Measurements from ENCODE around the gene PTPRN.

The PTPRN gene

DNA sequence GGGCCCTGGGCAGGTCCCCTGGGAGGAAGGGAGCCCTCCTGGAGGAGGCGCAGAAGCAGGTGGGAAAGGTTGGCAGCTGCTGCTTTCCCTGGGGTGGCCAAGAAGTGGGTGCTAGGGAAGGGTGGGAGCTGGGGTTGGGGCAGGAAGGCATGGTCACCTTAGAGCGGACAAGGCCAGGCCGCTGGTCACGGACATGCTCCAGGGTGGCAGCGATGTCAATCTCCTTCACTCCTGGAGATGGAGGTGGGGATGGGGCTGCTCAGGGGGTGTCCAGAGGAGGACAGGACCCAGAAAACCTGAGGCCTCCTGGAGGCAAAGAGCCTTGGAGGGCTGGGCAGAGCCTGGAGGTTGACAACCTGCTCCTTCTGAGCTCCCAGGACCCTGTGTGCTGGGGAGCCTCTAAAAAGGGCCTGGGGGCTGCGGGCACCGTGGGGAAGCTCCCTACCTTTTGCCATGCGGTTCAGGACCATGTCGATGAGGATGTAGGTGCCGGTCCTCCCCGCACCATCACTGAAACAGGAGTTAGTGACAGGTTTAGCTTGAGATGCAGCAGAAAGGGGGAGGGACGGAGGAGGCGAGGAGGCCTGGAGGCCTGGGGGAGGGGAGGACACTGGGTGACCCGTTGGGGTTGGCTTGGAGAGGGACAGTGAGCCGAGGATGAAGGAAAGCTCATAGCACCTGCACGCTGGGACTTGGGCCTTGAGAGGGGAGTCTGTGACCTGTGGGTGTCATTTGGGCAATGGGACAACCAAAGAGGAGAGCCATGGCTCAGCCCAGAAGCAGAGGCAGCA is 18.6 kb downstream of the PTPRN start:
- TF ChIP-seq RAD21 (IDR thresholded peaks at IDR 0.05; ENCODE audit: low read depth): no peak
- no peak for TF ChIP-seq FOXM1 (IDR thresholded peaks at IDR 0.05; ENCODE audit: borderline replicate concordance, low read depth)
- no peak for TF ChIP-seq CEBPB (IDR thresholded peaks at IDR 0.05)
- TF ChIP-seq EP300 (IDR thresholded peaks at IDR 0.05; ENCODE audit: borderline replicate concordance): no peak
- no peak for TF ChIP-seq TCF12 (IDR thresholded peaks at IDR 0.05; ENCODE audit: low read depth)
- TF ChIP-seq ZBTB7A (IDR thresholded peaks at IDR 0.05; ENCODE audit: low read depth): no peak
- no peak for TF ChIP-seq CREB1 (IDR thresholded peaks at IDR 0.05; ENCODE audit: low read depth)
- TF ChIP-seq, protein P1, sequence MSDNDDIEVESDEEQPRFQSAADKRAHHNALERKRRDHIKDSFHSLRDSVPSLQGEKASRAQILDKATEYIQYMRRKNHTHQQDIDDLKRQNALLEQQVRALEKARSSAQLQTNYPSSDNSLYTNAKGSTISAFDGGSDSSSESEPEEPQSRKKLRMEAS (IDR thresholded peaks at IDR 0.05): no peak
- no peak for TF ChIP-seq NFIC (IDR thresholded peaks at IDR 0.05)
- TF ChIP-seq TAF1 (IDR thresholded peaks at IDR 0.05; ENCODE audit: low read depth): no peak
- TF ChIP-seq, protein P2, sequence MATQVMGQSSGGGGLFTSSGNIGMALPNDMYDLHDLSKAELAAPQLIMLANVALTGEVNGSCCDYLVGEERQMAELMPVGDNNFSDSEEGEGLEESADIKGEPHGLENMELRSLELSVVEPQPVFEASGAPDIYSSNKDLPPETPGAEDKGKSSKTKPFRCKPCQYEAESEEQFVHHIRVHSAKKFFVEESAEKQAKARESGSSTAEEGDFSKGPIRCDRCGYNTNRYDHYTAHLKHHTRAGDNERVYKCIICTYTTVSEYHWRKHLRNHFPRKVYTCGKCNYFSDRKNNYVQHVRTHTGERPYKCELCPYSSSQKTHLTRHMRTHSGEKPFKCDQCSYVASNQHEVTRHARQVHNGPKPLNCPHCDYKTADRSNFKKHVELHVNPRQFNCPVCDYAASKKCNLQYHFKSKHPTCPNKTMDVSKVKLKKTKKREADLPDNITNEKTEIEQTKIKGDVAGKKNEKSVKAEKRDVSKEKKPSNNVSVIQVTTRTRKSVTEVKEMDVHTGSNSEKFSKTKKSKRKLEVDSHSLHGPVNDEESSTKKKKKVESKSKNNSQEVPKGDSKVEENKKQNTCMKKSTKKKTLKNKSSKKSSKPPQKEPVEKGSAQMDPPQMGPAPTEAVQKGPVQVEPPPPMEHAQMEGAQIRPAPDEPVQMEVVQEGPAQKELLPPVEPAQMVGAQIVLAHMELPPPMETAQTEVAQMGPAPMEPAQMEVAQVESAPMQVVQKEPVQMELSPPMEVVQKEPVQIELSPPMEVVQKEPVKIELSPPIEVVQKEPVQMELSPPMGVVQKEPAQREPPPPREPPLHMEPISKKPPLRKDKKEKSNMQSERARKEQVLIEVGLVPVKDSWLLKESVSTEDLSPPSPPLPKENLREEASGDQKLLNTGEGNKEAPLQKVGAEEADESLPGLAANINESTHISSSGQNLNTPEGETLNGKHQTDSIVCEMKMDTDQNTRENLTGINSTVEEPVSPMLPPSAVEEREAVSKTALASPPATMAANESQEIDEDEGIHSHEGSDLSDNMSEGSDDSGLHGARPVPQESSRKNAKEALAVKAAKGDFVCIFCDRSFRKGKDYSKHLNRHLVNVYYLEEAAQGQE (IDR thresholded peaks at IDR 0.05; ENCODE audit: low read depth): no peak
- no peak for TF ChIP-seq YY1 (IDR thresholded peaks at IDR 0.05; ENCODE audit: low read depth)
- TF ChIP-seq, protein P3, sequence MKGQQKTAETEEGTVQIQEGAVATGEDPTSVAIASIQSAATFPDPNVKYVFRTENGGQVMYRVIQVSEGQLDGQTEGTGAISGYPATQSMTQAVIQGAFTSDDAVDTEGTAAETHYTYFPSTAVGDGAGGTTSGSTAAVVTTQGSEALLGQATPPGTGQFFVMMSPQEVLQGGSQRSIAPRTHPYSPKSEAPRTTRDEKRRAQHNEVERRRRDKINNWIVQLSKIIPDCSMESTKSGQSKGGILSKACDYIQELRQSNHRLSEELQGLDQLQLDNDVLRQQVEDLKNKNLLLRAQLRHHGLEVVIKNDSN (IDR thresholded peaks at IDR 0.05): no peak

DNA sequence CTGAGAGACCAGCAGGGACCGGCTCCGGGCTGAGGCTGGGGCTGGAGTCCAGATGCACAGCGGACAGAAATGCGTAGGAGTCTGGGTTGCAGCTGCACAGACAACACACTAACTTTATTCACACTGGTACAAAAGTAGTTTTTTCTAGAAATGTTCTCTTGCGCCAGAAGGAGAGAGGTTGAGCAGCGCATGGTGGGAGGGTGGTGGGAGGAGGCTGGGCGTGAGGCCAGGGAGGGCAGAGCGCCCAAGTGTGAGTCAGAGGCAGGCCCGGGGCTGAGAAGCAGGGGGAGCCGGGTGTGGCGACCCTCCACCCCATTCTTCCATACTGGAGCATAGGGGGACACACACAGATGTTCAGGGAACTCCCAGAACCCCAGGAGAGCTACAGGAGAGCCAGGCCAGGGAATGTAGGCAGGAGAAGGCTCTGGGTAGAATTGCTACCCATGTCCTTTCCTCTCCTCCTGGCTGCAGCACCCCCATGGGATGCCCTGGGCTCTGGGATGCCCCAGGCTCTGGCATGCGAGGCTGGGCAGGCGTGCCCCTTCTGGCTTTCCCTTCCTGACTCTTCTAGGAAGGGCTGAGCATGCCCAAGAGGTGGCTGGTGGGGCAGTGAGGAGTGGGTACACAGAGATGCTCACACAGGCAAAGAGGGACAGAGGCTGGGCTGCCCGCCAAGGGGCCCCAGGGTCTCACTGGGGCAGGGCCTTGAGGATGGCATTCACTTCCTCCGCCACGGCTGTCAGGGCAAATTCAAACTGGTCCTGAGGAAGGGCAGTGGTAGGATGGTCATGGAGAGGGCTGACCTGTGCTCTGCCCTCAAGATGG is 19.5 kb downstream of the PTPRN start:
- TF ChIP-seq TCF12 (IDR thresholded peaks at IDR 0.05; ENCODE audit: low read depth) (peak; percentile 32; the same call in 1 of the 2 replicates), CREB1 (IDR thresholded peaks at IDR 0.05; ENCODE audit: low read depth) (no peak), FOXM1 (IDR thresholded peaks at IDR 0.05; ENCODE audit: borderline replicate concordance, low read depth) (no peak), EP300 (IDR thresholded peaks at IDR 0.05; ENCODE audit: borderline replicate concordance) (no peak), NFIC (IDR thresholded peaks at IDR 0.05) (peak; percentile 92), TEAD4 (IDR thresholded peaks at IDR 0.05) (no peak), ZBTB7A (IDR thresholded peaks at IDR 0.05; ENCODE audit: low read depth) (peak; percentile 97), YY1 (IDR thresholded peaks at IDR 0.05; ENCODE audit: low read depth) (no peak), RAD21 (IDR thresholded peaks at IDR 0.05; ENCODE audit: low read depth) (no peak), EGR1 (IDR thresholded peaks at IDR 0.05) (peak; percentile 57; the same call in 1 of the 2 replicates), TAF1 (IDR thresholded peaks at IDR 0.05; ENCODE audit: low read depth) (no peak), CEBPB (IDR thresholded peaks at IDR 0.05) (peak; percentile 34; the same call in 1 of the 2 replicates)
- TF ChIP-seq, protein P2 (IDR thresholded peaks at IDR 0.05; ENCODE audit: low read depth): no peak
- TF ChIP-seq, protein P3 (IDR thresholded peaks at IDR 0.05): no peak
- TF ChIP-seq, protein P1 (IDR thresholded peaks at IDR 0.05): 0 out of 2 replicates have a peak, but pooled peaks have one; percentile 51

DNA sequence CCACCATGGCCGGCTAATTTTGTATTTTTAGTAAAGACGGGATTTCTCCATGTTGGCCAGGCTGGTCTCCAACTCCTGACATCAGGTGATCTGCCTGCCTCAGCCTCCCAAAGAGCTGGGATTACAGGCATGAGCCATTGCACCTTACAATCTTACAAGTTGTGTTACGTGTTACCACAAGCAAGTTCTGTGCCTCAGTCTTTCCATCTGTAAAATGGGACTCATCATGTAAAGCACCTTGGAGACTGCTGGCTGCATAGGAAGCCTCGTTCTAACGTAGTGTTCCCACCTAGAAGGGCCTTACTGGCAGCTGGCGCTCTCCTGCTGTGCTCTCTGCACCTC is 20.0 kb downstream of the PTPRN start:
- TF ChIP-seq RAD21 (IDR thresholded peaks at IDR 0.05; ENCODE audit: low read depth) (no peak), EGR1 (IDR thresholded peaks at IDR 0.05) (no peak), EP300 (IDR thresholded peaks at IDR 0.05; ENCODE audit: borderline replicate concordance) (no peak), FOXM1 (IDR thresholded peaks at IDR 0.05; ENCODE audit: borderline replicate concordance, low read depth) (no peak), ZBTB7A (IDR thresholded peaks at IDR 0.05; ENCODE audit: low read depth) (no peak), NFIC (IDR thresholded peaks at IDR 0.05) (no peak)
- TF ChIP-seq, protein P1 (IDR thresholded peaks at IDR 0.05): no peak
- TF ChIP-seq, protein P3 (IDR thresholded peaks at IDR 0.05): no peak

DNA sequence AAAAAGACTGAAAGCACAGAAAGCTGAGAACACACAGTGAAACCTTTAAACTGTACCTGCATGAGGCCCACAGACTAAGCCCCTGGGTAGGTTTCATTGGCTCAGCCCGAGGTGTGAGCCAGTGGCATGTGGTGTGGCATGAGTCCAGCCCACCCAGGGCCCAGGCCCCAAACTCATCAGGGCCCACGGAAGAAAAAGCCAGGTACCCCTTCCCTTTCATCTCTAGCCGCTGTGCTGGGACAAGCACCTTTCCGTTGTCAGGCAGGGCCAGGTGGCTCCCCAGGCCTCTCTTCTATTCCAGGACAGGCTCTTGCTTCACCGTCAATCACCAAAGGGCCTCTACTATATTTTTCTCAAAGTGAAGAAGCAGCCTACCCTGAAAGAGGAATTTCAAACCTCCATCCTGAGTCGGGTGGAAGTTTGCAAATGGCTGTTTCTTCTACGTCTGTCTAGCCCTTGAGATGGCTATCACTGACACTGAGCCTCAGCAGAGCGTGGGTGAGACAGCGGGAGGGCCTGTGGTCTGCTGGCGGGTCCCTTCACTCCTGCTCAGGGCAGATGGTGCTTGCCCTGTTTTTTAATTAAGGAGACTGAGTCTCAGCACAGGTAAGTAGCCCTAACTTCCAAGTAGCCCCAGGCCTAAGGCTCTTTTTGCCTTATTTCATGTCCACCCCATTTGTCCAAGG is 21.5 kb downstream of the PTPRN start:
- TF ChIP-seq RAD21 (IDR thresholded peaks at IDR 0.05; ENCODE audit: low read depth) (no peak), TCF12 (IDR thresholded peaks at IDR 0.05; ENCODE audit: low read depth) (no peak), TAF1 (IDR thresholded peaks at IDR 0.05; ENCODE audit: low read depth) (no peak), ZBTB7A (IDR thresholded peaks at IDR 0.05; ENCODE audit: low read depth) (no peak), YY1 (IDR thresholded peaks at IDR 0.05; ENCODE audit: low read depth) (no peak), CREB1 (IDR thresholded peaks at IDR 0.05; ENCODE audit: low read depth) (no peak), FOXM1 (IDR thresholded peaks at IDR 0.05; ENCODE audit: borderline replicate concordance, low read depth) (no peak), NFIC (IDR thresholded peaks at IDR 0.05) (no peak), TEAD4 (IDR thresholded peaks at IDR 0.05) (no peak), EGR1 (IDR thresholded peaks at IDR 0.05) (no peak), EP300 (IDR thresholded peaks at IDR 0.05; ENCODE audit: borderline replicate concordance) (no peak), CEBPB (IDR thresholded peaks at IDR 0.05) (no peak)
- TF ChIP-seq, protein P3 (IDR thresholded peaks at IDR 0.05): no peak
- TF ChIP-seq, protein P1 (IDR thresholded peaks at IDR 0.05): no peak
- TF ChIP-seq, protein P2 (IDR thresholded peaks at IDR 0.05; ENCODE audit: low read depth): no peak
